Activated T-cell treated with anti-CD3 and anti-CD28 coated beads for 1 hour (primary cell): Measurements from ENCODE around the gene TRMT2A.

Source experiments
- DNase-seq: peaks from one replicate; pipeline ENCODE4 v3.0.0-alpha.2; 2020; ENCODE audit warnings: low read depth

TRMT2A gene

DNA sequence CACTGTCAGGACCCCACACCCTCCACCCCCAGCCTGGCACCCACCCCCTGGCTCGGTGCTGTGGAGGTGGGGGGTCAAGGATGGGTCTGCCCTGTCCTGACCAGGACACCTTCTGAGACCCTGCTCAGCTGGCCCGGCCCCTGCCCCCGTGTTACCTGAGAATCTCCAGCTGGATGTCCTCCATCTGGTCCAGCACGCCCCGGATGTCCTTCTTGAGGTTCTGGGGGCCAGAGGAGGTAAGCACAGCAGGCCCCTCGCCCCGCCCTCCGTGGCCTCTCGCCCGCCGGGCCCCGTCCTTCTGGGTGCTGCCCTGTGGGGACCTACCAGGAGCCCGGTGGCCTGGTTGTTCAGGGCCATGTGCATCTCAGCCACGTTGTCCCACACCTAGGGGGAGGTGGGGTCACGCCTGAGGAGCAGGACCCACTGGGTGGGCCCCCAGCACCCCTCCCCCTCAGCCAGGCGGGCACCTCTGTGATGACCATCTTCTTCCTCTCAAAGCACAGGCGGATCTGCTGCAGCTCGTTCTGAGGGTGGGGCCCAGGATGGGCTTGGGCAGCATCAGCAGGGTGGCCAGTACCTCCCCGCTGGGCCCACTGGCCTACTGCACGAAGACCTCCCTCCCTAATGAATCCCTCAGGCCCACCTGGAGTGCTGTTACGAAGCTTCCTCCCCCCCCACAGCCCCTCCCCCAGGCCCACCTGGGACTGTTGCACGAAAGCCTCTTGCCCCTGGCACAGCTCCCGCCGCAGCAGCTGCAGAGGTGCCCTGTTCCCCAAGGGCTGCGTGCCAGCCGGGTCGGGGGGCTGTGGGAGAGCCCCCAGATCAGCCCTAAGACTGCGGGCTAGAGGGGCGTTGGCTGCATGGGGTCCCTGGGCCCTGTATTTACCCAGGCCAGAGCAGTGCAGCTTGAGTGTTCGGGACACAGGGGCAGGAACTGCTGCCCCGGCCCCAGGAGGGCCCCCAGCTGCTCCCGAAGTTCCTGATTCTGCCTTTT, 32.5 kb upstream of the TRMT2A start:
- no peak for DNase-seq

DNA sequence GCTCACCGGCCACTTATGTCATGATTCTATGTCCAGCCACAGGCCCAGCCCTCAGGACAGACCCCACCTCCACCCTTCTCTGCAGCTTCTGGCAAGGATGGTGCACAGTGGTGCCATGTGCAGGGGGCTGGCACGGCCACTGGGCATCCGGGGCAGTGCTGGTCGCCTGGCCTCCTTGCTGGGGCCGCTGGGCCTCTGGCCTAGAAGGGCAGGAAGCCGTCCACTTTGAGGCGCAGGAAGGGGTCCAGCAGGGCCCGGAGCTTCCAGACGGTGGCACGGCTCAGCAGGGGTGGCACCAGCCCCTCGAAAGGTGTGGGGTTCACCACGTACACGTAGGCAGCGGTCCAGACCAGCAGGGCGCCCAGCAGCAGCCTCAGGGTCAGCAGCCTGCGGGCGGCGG, 31.4 kb upstream of the TRMT2A start:
- no peak for DNase-seq

- DNase-seq, result no peak
Measured at GRCh38 chr22:20147237-20147988, 30.4 kb upstream of the TRMT2A start.

DNA sequence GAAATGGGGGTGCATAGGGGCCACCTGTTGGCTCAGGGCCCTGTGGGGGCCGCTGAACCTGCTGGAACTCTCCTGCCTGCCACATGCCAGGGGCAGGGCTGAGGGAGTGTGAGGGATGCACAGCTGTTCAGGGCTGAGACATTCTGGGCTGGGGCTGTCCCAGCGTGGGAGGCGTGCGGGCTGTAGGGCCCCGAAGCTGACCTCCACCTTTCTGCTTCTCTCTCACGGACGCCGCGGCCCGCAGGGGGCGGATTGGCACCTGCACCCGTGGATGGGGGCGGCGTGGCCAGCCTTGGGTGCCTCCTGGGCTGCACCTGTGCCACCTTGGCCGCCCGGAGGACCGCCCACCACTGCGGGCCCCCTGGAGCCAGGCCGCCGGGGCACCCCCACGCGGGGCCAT, 29.8 kb upstream of the TRMT2A start:
- no peak for DNase-seq

DNA sequence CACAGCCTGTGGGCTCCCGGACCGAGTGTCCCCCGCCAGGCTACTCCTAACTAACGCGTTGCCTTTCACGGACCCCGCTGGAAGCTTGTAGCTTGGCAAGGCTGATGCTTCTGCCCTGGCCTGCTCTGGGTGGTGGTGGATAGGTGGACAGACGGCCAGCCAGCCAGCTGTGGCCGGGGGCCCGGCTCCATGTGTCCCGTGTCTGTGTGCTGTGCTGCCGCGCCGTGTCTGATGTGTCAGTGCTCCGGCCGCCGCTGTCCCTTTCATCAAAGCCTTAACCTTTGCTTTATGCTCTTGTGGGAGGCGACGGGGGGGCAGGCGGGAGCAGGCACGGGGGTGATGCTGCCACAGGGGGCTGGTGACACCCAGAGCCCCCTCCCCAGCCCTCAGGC, 28.8 kb upstream of the TRMT2A start:
- DNase-seq, result no peak

DNA sequence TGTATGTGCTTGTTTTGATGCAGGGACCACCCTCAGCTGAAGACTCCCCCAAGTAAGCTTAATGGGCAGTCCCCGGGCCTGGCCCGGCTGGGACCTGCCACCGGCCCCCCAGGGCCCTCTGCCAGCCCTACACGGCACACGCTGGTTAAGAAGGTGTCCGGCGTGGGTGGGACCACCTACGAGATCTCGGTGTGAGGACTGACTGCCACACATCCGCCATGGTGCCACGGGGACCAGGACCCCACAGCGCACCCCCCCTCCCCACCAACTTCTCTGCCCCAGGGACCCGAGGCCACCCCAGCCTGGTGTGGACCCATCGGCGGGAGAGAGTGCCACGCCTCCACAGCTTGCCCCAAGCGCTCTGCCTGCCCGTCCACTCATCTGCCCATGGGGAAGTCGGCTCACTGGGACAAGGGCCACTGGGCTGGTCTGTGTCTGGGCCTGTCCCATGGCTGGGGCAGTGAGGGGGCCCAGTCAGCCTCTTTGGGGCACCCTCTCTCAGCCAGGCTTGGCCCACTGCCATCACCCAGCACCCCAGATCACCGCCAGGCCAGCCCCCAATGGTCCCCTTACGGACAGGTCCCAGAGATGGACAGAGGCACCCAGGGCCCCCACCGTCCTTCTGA, 28.3 kb upstream of the TRMT2A start:
- no peak for DNase-seq

GRCh38 chr22:20143883-20144665, 27.0 kb upstream of the TRMT2A start:
- DNase-seq, result no peak

- no peak for DNase-seq
Measured at GRCh38 chr22:20142711-20143621, 25.9 kb upstream of the TRMT2A start.

DNA sequence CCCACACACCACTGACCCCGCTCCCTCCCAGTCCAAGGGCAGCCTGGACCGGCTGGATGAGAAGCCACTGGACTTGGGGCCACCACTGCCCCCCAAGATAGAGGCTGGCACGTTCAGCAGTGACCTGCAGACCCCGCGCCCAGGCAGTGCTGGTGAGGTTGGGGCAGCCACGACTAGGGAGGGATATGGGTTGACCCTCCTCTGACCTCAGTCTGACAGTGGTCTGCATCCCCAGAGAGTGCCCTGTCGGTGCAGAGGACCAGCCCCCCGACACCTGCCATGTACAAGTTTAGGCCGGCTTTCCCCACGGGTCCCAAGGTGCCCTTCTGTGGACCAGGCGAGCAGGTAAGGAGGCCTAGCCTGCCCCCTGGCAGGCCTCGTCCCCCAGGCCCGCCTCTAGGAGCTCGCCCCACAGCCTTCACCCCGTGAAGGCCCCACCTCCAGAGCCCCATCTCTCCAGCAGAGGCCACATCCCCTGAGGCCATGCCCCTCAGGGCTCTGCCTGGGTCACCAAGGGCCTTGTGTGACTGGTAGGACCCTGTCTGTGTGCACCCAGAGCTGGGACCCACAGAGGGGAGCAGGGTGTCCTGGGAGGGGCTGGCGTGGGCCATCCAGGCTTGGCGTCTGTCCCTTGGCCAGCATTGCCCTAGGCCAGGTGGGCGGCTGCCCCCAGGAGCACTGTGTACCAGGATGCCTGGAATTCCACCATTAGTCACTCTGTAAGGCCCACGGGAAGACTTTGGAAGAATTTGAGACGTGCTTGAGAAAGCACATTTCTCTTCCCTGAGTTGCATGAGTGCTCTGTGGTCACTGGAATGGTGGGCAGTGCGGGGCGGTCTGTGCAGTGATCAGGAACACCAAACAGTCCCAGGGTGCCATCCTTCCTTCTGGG, 24.4 kb upstream of the TRMT2A start:
- no peak for DNase-seq

- DNase-seq, result no peak
Measured at GRCh38 chr22:20140521-20140964, 23.5 kb upstream of the TRMT2A start.

DNA sequence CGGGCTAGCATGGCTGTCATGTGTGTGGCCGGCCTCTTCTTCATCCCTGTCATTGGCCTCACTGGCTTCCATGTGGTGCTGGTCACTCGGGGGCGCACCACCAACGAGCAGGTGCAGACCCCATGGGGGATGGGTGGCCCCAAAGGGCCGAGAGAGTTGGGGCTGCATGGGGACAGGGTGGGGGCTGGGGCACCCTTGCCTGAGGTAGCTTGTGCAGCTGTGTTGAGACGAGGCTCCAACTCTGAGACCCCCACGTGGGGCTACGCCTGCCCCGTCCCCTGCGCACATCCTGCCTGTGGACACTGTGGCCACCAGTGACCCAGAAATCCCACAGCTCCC, 23.1 kb upstream of the TRMT2A start:
- no peak for DNase-seq

GRCh38 chr22:20139391-20140106, 22.5 kb upstream of the TRMT2A start:
- DNase-seq, result no peak

- DNase-seq, result no peak
Measured at GRCh38 chr22:20138868-20139267, 21.8 kb upstream of the TRMT2A start.

- no peak for DNase-seq
Measured at GRCh38 chr22:20138417-20138738, 21.4 kb upstream of the TRMT2A start.

- DNase-seq, result no peak
Measured at GRCh38 chr22:20137671-20138416, 20.8 kb upstream of the TRMT2A start.

GRCh38 chr22:20137113-20137512, 20.1 kb upstream of the TRMT2A start:
- no peak for DNase-seq

DNA sequence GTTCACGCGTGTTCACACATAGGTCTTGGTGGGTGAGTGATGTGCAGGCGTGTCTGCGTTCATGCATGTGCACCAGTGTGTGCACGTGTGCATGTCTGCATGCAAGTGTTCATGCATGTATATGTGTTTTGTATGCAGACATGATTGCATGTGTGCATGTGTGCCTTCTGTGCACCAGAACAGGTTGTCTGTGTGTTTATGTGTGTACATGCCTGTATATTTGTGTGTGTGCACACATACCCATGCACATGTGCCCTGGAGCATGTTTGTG, 19.5 kb upstream of the TRMT2A start:
- DNase-seq, result no peak

DNA sequence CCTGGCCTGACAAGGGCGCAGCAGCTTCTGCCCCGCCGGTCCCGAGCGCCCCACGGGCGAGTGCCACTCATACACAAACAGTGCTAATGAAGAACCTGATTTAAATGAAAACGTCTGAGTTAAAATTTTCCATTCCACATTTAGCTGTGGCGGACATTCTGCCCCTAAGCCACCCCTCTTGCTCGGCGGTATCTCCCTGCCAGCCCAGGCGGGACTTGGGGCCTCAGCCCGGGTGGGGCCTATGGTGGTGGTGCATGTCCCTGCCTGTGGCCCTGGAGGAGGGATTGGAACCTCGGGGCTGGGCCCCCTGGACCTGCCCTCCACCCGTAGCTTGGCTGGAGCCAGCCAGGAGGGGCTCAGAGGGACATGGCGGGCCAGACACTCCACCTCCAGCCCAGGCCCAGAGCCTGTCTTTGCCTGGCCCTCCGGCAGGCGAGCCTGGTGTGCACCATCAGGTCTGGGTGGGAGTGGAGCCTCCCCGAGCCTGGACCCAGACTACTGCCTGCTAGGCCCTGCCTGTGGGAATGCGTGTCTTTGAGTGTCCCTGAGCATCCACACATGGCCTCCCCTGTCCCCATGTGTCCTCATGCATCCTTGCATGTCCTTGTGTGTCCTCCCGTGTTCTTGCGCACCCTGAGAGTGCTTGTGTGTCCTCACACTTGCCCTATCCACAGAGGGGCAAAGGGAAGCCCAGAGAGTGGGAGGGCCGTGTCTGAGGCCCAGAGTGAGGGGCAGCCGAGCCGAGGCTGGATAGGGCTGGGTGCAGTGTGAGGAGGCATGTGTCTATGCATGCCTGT, 19.0 kb upstream of the TRMT2A start:
- no peak for DNase-seq
